A673 (cell line): ENCODE results near the gene LIMCH1. TPM values are rescaled to one million over a fixed set of nuclear protein-coding genes. Genes with fewer than 3 reads are reported as not detected.

Source experiments
- BruUV-seq: library from RNA; stranded (reverse); fragments of 400-500 nt; replicated peaks from 2 replicates; lab custom pipeline; 2021; lab: Mats Ljungman, UMichigan
- CTCF ChIA-PET: fragments of 300-600 bp; sonication (Branson Sonifier 250); formaldehyde crosslinking; loops from one replicate; lab custom pipeline; 2022; ENCODE audit warnings: antibody characterized with exemption; lab: Charles Lee
- POLR2A ChIA-PET: fragments of 300-600 bp; sonication (Branson Sonifier 250); formaldehyde crosslinking; loops from one replicate; lab custom pipeline; 2022; ENCODE audit warnings: antibody characterized with exemption; ENCODE audit not compliant: low non-redundant PET; lab: Charles Lee
- DNase-seq: peaks from one replicate; pipeline ENCODE4 v3.0.0-alpha.2; 2015; ENCODE audit warnings: low spot score
- H3K27ac ChIP-seq: fragments of 200-600 bp; sonication (generic); 2 replicates; pipeline ENCODE4 v1.5.1; 2016; ENCODE audit warnings: mixed run types, low read depth, mild to moderate bottlenecking, mixed read lengths, antibody characterized with exemption, low read length; ENCODE audit not compliant: poor library complexity, severe bottlenecking
- H3K27me3 ChIP-seq: fragments of 200-600 bp; sonication (generic); replicated peaks from 2 replicates; pipeline ENCODE4 v1.6.1; 2017; ENCODE audit warnings: mixed run types, low read depth, mild to moderate bottlenecking, mixed read lengths, antibody characterized with exemption, low read length; ENCODE audit not compliant: insufficient read depth, poor library complexity
- H3K36me3 ChIP-seq: fragments of 200-600 bp; sonication (generic); 2 replicates; pipeline ENCODE4 v1.6.1; 2016; ENCODE audit warnings: mixed run types, mild to moderate bottlenecking, mixed read lengths, antibody characterized with exemption, low read length; ENCODE audit not compliant: insufficient read depth, poor library complexity, severe bottlenecking
- H3K4me1 ChIP-seq: fragments of 200-600 bp; sonication (generic); 2 replicates; pipeline ENCODE4 v1.6.1; 2017; ENCODE audit warnings: mixed run types, mild to moderate bottlenecking, mixed read lengths, antibody characterized with exemption, low read length; ENCODE audit not compliant: insufficient read depth, poor library complexity, severe bottlenecking
- H3K4me3 ChIP-seq: fragments of 200-600 bp; sonication (generic); 2 replicates; pipeline ENCODE4 v1.5.1; 2016; ENCODE audit warnings: low read depth, mixed run types, mild to moderate bottlenecking, mixed read lengths, low read length; ENCODE audit not compliant: poor library complexity, severe bottlenecking
- H3K9me3 ChIP-seq: fragments of 200-600 bp; sonication (generic); 2 replicates; pipeline ENCODE4 v1.6.1; 2016; ENCODE audit warnings: mixed run types, low read depth, mild to moderate bottlenecking, mixed read lengths, antibody characterized with exemption, low read length; ENCODE audit not compliant: poor library complexity, severe bottlenecking
- EZH2 ChIP-seq: fragments of 200-600 bp; sonication (generic); IDR thresholded peaks from 2 replicates; pipeline ENCODE4 v1.6.1; 2017; ENCODE audit warnings: borderline replicate concordance, low read depth, mild to moderate bottlenecking, mixed read lengths, antibody characterized with exemption, low read length; ENCODE audit not compliant: poor library complexity, severe bottlenecking
- intact Hi-C: fragments of 100-400 bp; cut with micrococcal nuclease; formaldehyde crosslinking; loops from one replicate; pipeline ENCODE4 v1.10.0; 2022; ENCODE audit not compliant: unreplicated experiment
- total RNA-seq: library from RNA; stranded (reverse); gene quantifications from 2 replicates; pipeline ENCODE4 v1.2.3, GENCODE V29; 2021
- TF ChIP-seq, protein P1 (sequence below): fragments of 300-800, 200-600 bp; sonication (generic); conservative IDR thresholded peaks from 2 replicates; pipeline ENCODE4 v1.5.1; 2017; ENCODE audit warnings: low read depth, mild to moderate bottlenecking, antibody characterized with exemption, low read length, moderate library complexity, mixed read lengths

The LIMCH1 gene
- total RNA-seq, 1 experiment from 2014 or later, result 4.0 TPM

- intact Hi-C loops, result no loop called here
- BruUV-seq, result no TSS peak
- Histone ChIP-seq H3K36me3 (no peaks in the 10 kb centered on the region), H3K9me3 (no peaks in the 10 kb centered on the region), H3K4me3 (no peak overlapping the region), H3K27ac (no peak overlapping the region), H3K4me1 (no peaks in the 10 kb centered on the region), H3K27me3 (peaks cover 58% of the 10 kb centered on the region)
- TF ChIP-seq EZH2, result no peak
- TF ChIP-seq, protein P1, sequence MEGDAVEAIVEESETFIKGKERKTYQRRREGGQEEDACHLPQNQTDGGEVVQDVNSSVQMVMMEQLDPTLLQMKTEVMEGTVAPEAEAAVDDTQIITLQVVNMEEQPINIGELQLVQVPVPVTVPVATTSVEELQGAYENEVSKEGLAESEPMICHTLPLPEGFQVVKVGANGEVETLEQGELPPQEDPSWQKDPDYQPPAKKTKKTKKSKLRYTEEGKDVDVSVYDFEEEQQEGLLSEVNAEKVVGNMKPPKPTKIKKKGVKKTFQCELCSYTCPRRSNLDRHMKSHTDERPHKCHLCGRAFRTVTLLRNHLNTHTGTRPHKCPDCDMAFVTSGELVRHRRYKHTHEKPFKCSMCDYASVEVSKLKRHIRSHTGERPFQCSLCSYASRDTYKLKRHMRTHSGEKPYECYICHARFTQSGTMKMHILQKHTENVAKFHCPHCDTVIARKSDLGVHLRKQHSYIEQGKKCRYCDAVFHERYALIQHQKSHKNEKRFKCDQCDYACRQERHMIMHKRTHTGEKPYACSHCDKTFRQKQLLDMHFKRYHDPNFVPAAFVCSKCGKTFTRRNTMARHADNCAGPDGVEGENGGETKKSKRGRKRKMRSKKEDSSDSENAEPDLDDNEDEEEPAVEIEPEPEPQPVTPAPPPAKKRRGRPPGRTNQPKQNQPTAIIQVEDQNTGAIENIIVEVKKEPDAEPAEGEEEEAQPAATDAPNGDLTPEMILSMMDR, result no peak
- ChIA-PET CTCF (no interaction called here), POLR2A (no interaction called here)
- no peak for DNase-seq
These were observed 65.0 kb downstream of the LIMCH1 start for GRCh38 chr4:41602886-41603498.

DNA sequence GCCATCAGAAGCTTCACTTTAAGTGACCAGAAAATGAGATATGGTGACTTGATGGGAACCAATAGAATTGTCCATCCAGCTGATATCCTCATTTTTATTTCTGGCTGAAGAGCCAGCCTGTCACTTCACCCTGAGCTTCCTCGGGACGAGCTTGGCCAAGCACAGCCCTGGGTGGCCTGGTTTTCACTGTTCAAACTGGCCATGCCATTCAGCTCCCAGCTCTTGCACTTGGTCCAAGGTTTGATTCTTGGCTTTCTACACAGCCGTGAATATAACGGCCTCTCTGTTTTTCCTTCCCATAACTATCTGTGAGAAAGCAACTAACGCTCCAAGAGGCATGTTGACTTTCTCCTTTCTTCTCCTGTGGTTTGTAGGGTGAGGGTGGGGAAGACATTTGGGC lies 71.9 kb downstream of the LIMCH1 start:
- no TSS peak for BruUV-seq
- POLR2A ChIA-PET, result no interaction called here
- no peaks in the 10 kb centered on the region for H3K36me3 ChIP-seq
- intact Hi-C loops, result no loop called here
- H3K4me1 ChIP-seq, result peaks cover 8% of the 10 kb centered on the region
- H3K27me3 ChIP-seq, result peaks cover 40% of the 10 kb centered on the region
- no peak for DNase-seq
- no peak overlapping the region for H3K4me3 ChIP-seq
- H3K27ac ChIP-seq, result no peak overlapping the region
- H3K9me3 ChIP-seq, result no peaks in the 10 kb centered on the region
- CTCF ChIA-PET, result no interaction called here
- no peak for TF ChIP-seq EZH2
- TF ChIP-seq, protein P1, result no peak

DNA sequence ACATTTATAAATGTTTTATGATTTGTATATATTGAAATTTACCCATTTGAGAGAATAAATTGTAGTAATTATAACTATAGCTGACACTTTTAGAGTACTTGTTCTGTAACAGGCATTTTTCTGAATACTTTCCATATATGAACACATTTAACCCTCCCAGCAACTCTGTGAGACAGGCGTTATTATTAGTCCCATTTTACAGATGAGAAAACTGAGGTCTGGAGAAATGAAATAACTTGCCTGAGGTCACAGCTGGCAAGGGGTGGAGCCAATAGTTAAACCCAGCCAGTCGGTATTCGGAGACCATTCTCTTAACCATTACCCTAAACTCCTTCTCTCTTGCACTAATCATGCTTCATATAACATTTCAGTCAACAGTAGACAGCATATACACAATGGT lies 72.5 kb downstream of the LIMCH1 start:
- H3K27ac ChIP-seq, result no peak overlapping the region
- H3K27me3 ChIP-seq, result peaks cover 46% of the 10 kb centered on the region
- ChIA-PET CTCF (no interaction called here), POLR2A (no interaction called here)
- intact Hi-C loops, result no loop called here
- H3K4me1 ChIP-seq, result peaks cover 8% of the 10 kb centered on the region
- no peaks in the 10 kb centered on the region for H3K36me3 ChIP-seq
- DNase-seq, result no peak
- TF ChIP-seq EZH2, result no peak
- TF ChIP-seq, protein P1, result no peak
- H3K4me3 ChIP-seq, result no peak overlapping the region
- H3K9me3 ChIP-seq, result no peaks in the 10 kb centered on the region
- no TSS peak for BruUV-seq
